Neural progenitor cell (in vitro differentiated cells): ENCODE results near the gene ENPP7. TPM values are rescaled to one million over a fixed set of nuclear protein-coding genes. Genes with fewer than 3 reads are reported as not detected.

ENCODE experiments used
- DNase-seq: peaks from one replicate; pipeline ENCODE4 v3.0.0-alpha.2; 2016; ENCODE audit warnings: low spot score
- H2AFZ ChIP-seq: fragments of 200-600 bp; sonication (generic); replicated peaks from 2 replicates; pipeline ENCODE4 v1.6.1; 2016; ENCODE audit warnings: antibody characterized with exemption
- H3F3A ChIP-seq: fragments of 200-600 bp; sonication (generic); 2 replicates; pipeline ENCODE4 v1.6.1; 2016; ENCODE audit warnings: antibody characterized with exemption, low read depth
- H3K27ac ChIP-seq: fragments of 200-600 bp; sonication (generic); 2 replicates; pipeline ENCODE4 v1.5.1; 2016; ENCODE audit warnings: mild to moderate bottlenecking
- H3K27me3 ChIP-seq: fragments of 200-600 bp; sonication (generic); 2 replicates; pipeline ENCODE4 v1.6.1; 2016; ENCODE audit warnings: mild to moderate bottlenecking, moderate library complexity
- H3K36me3 ChIP-seq: fragments of 200-600 bp; sonication (generic); 2 replicates; pipeline ENCODE4 v1.5.1; 2016
- H3K4me1 ChIP-seq: fragments of 200-600 bp; sonication (generic); 2 replicates; pipeline ENCODE4 v1.6.1; 2016; ENCODE audit warnings: mixed run types
- H3K4me2 ChIP-seq: fragments of 200-600 bp; sonication (generic); 2 replicates; pipeline ENCODE4 v1.6.1; 2016
- H3K4me3 ChIP-seq: fragments of 200-600 bp; sonication (generic); 2 replicates; pipeline ENCODE4 v1.5.1; 2016
- H3K79me2 ChIP-seq: fragments of 200-600 bp; sonication (generic); 2 replicates; pipeline ENCODE4 v1.6.1; 2016; ENCODE audit warnings: low read depth
- H3K9ac ChIP-seq: fragments of 200-600 bp; sonication (generic); 2 replicates; pipeline ENCODE4 v1.6.1; 2016
- H3K9me3 ChIP-seq: fragments of 200-600 bp; sonication (generic); 2 replicates; pipeline ENCODE4 v1.5.1; 2016; ENCODE audit warnings: low read depth
- H4K20me1 ChIP-seq: fragments of 200-600 bp; sonication (generic); 2 replicates; pipeline ENCODE4 v1.6.1; 2016; ENCODE audit warnings: low read depth
- H3K27ac Mint-ChIP-seq: 3 replicates; pipeline ENCODE4 v1.8.0; 2021; ENCODE audit warnings: mixed read lengths
- H3K27me3 Mint-ChIP-seq: 2 replicates; pipeline ENCODE4 v1.8.0; 2022; ENCODE audit warnings: low read depth, mild to moderate bottlenecking, inconsistent platforms, moderate library complexity, mixed read lengths; ENCODE audit not compliant: insufficient read depth
- H3K36me3 Mint-ChIP-seq: 3 replicates; pipeline ENCODE4 v1.8.0; 2021; ENCODE audit warnings: mixed read lengths
- H3K4me1 Mint-ChIP-seq: 3 replicates; pipeline ENCODE4 v1.8.0; 2021; ENCODE audit warnings: mixed read lengths
- H3K4me3 Mint-ChIP-seq: 3 replicates; pipeline ENCODE4 v1.8.0; 2021; ENCODE audit warnings: mild to moderate bottlenecking, moderate library complexity, mixed read lengths
- H3K9me3 Mint-ChIP-seq: 3 replicates; pipeline ENCODE4 v1.8.0; 2020; ENCODE audit warnings: mixed read lengths
- EZH2 ChIP-seq: fragments of 200-600 bp; sonication (generic); IDR thresholded peaks from 2 replicates; pipeline ENCODE4 v1.6.1; 2017; ENCODE audit warnings: antibody characterized with exemption, mild to moderate bottlenecking, moderate library complexity
- EZH2phosphoT487 ChIP-seq: fragments of 200-600 bp; sonication (generic); IDR thresholded peaks from 2 replicates; pipeline ENCODE4 v1.6.1; 2017; ENCODE audit warnings: antibody characterized with exemption
- total RNA-seq: library from RNA; depleted of rRNA; stranded (reverse); fragments of >200 nt; gene quantifications from 2 replicates; pipeline ENCODE4 v1.2.3, GENCODE V29; 2015; ENCODE audit warnings: low replicate concordance
- TF ChIP-seq, protein P1 (sequence below): fragments of 200-600 bp; sonication (generic); IDR thresholded peaks from 2 replicates; pipeline ENCODE4 v1.5.1; 2017; ENCODE audit warnings: antibody characterized with exemption, mild to moderate bottlenecking

The ENPP7 gene
- total RNA-seq, 1 donor from 2014 or later: not detected

DNA sequence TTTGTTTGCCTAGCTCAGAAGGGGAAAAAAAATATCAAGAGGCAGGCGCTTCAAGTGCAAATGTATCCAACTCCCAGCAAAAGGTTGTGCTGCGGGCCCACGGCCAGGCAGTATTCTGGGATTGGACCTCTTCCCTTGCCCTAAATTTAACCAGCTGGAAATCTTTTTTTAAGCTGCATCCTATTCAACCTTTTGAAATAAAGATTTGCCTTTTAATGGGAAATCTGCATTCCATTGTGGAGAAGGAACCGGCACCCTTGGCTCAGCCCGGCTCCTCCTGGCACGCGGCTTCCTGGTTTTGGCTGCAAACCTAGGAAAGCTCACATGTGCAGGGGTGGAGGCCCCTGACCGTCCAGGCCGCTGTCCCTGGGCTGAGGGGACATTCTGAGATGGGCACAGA, 38.8 kb upstream of the ENPP7 start:
- TF ChIP-seq EZH2 (no peak), EZH2phosphoT487 (no peak)
- TF ChIP-seq, protein P1, sequence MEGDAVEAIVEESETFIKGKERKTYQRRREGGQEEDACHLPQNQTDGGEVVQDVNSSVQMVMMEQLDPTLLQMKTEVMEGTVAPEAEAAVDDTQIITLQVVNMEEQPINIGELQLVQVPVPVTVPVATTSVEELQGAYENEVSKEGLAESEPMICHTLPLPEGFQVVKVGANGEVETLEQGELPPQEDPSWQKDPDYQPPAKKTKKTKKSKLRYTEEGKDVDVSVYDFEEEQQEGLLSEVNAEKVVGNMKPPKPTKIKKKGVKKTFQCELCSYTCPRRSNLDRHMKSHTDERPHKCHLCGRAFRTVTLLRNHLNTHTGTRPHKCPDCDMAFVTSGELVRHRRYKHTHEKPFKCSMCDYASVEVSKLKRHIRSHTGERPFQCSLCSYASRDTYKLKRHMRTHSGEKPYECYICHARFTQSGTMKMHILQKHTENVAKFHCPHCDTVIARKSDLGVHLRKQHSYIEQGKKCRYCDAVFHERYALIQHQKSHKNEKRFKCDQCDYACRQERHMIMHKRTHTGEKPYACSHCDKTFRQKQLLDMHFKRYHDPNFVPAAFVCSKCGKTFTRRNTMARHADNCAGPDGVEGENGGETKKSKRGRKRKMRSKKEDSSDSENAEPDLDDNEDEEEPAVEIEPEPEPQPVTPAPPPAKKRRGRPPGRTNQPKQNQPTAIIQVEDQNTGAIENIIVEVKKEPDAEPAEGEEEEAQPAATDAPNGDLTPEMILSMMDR: no peak
- H3K79me2 ChIP-seq: no peaks in the 10 kb centered on the region
- H3K27me3 ChIP-seq: no peaks in the 10 kb centered on the region
- Mint-ChIP-seq H3K9me3 (no peaks in the 10 kb centered on the region), H3K4me1 (peaks cover 16% of the 10 kb centered on the region), H3K4me3 (no peak overlapping the region), H3K27ac (no peak overlapping the region), H3K36me3 (no peaks in the 10 kb centered on the region), H3K27me3 (peaks cover 7% of the 10 kb centered on the region)
- H3K36me3 ChIP-seq: no peaks in the 10 kb centered on the region
- no peak overlapping the region for H3K4me2 ChIP-seq
- no peak overlapping the region for H3K27ac ChIP-seq
- no peak overlapping the region for H3K4me3 ChIP-seq
- no peak for DNase-seq
- no peaks in the 10 kb centered on the region for H3K9me3 ChIP-seq
- H4K20me1 ChIP-seq: no peaks in the 10 kb centered on the region
- no peaks in the 10 kb centered on the region for H3F3A ChIP-seq
- no peak overlapping the region for H2AFZ ChIP-seq
- no peak overlapping the region for H3K9ac ChIP-seq
- H3K4me1 ChIP-seq: no peaks in the 10 kb centered on the region

DNA sequence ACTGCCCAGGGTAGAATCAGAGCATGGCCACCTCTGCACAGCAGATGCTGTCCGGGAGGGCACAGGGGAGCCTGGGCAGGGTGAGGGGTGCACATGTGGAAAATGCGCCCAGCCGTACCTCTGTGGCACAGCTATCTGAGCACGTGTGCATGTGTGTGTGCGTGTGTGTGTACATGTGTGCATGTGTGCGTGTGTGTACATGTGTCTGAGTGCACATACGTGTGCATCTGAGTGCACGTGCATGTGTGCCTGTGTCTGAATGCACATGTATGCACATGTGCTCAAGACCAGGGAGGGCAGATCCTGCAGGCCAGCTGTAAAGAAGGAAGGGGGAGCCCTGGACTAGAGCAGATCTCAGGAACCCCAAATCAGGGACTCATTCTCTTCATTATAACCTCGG, 37.3 kb upstream of the ENPP7 start:
- TF ChIP-seq EZH2phosphoT487: no peak
- TF ChIP-seq, protein P1: no peak
- Histone ChIP-seq H3F3A (no peaks in the 10 kb centered on the region), H3K4me3 (no peak overlapping the region), H3K27ac (no peak overlapping the region), H3K9me3 (no peaks in the 10 kb centered on the region), H3K4me2 (no peak overlapping the region), H4K20me1 (no peaks in the 10 kb centered on the region), H3K27me3 (no peaks in the 10 kb centered on the region), H3K9ac (no peak overlapping the region), H3K79me2 (no peaks in the 10 kb centered on the region), H3K36me3 (no peaks in the 10 kb centered on the region), H3K4me1 (no peaks in the 10 kb centered on the region), H2AFZ (no peak overlapping the region)
- no peak for DNase-seq
- no peaks in the 10 kb centered on the region for H3K9me3 Mint-ChIP-seq
- H3K27ac Mint-ChIP-seq: peak overlapping the region; percentile 57
- peaks cover 21% of the 10 kb centered on the region for H3K4me1 Mint-ChIP-seq
- H3K4me3 Mint-ChIP-seq: no peak overlapping the region
- H3K36me3 Mint-ChIP-seq: no peaks in the 10 kb centered on the region
- H3K27me3 Mint-ChIP-seq: peaks cover 7% of the 10 kb centered on the region

GRCh38 chr17:79695293-79695790, 35.4 kb upstream of the ENPP7 start:
- no peaks in the 10 kb centered on the region for H3K9me3 Mint-ChIP-seq
- H3K27me3 Mint-ChIP-seq: peaks cover 5% of the 10 kb centered on the region
- Histone ChIP-seq H4K20me1 (no peaks in the 10 kb centered on the region), H3K4me2 (no peak overlapping the region), H3K4me3 (no peak overlapping the region), H3K27ac (no peak overlapping the region), H3K27me3 (no peaks in the 10 kb centered on the region), H2AFZ (no peak overlapping the region), H3F3A (no peaks in the 10 kb centered on the region), H3K79me2 (no peaks in the 10 kb centered on the region), H3K9me3 (no peaks in the 10 kb centered on the region), H3K9ac (no peak overlapping the region), H3K4me1 (no peaks in the 10 kb centered on the region), H3K36me3 (no peaks in the 10 kb centered on the region)
- H3K4me3 Mint-ChIP-seq: no peak overlapping the region
- H3K4me1 Mint-ChIP-seq: peaks cover 21% of the 10 kb centered on the region
- no peaks in the 10 kb centered on the region for H3K36me3 Mint-ChIP-seq
- no peak for DNase-seq
- no peak overlapping the region for H3K27ac Mint-ChIP-seq
- TF ChIP-seq, protein P1: no peak
- no peak for TF ChIP-seq EZH2
- no peak for TF ChIP-seq EZH2phosphoT487
